GM21825 (cell line): Measurements from ENCODE around the gene PITPNM1.
A peak's percentile ranks its signal among the peaks of the same experiment; 100 is the strongest.
"Not testable (repeated sequence)": the region's sequence is repeated elsewhere in the genome, so short reads cannot be mapped to it uniquely, and the experiment has no call there.

Experiments used
- ATAC-seq: cut with Tn5 transposase; IDR thresholded peaks from one replicate; pipeline ENCODE4 v1.9.1; 2021; ENCODE audit warnings: mild to moderate bottlenecking, moderate library complexity; ENCODE audit not compliant: unreplicated experiment

Gene PITPNM1

DNA sequence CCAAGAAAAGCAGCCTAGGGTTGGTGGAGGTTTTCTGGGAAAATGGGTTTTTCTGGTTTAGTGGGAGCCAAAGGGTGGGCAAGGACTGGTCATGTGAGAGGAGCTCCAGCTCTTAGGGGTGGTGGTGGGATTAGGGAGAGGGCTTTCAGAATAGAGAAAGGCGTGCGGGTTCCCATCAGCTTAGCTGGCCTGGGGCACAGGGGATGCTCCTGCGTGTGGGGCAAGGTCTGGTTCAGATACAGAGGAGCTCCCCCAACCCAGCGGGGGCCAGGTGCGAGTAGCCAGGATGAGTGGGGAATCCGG, 36.8 kb downstream of the PITPNM1 start:
- ATAC-seq, result no peak

GRCh38 chr11:67468056-67468455, 37.1 kb downstream of the PITPNM1 start:
- ATAC-seq, result no peak

GRCh38 chr11:67466962-67467771, 38.0 kb downstream of the PITPNM1 start:
- no peak for ATAC-seq

GRCh38 chr11:67466367-67466766, 38.8 kb downstream of the PITPNM1 start:
- ATAC-seq, result no peak

DNA sequence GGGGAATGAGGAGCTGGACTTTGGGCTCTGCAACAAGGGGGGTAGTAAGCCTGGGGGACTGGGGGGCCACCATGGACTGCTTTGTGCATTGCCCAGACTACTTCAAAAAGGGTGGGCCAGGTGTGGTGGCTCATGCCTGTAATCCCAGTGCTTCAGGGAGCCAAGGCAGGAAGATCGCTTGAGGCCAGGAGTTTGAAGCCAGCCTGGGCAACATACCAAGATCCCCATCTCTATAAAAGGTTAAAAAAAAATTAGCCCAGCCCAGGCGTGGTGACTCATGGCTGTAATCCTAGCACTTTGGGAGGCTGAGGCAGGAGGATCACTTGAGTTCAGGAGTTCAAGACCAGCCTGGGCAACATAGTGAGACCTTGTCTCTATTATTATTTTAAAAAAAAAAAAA, 39.6 kb downstream of the PITPNM1 start:
- not testable (repeated sequence) for ATAC-seq

- no peak for ATAC-seq
Observed at GRCh38 chr11:67465189-67465510, 40.0 kb downstream of the PITPNM1 start.

- peak; percentile 51 for ATAC-seq
Observed at GRCh38 chr11:67464411-67465188, 40.6 kb downstream of the PITPNM1 start.

GRCh38 chr11:67463680-67464410, 41.3 kb downstream of the PITPNM1 start:
- no peak for ATAC-seq

GRCh38 chr11:67463186-67463585, 42.0 kb downstream of the PITPNM1 start:
- ATAC-seq, result no peak

DNA sequence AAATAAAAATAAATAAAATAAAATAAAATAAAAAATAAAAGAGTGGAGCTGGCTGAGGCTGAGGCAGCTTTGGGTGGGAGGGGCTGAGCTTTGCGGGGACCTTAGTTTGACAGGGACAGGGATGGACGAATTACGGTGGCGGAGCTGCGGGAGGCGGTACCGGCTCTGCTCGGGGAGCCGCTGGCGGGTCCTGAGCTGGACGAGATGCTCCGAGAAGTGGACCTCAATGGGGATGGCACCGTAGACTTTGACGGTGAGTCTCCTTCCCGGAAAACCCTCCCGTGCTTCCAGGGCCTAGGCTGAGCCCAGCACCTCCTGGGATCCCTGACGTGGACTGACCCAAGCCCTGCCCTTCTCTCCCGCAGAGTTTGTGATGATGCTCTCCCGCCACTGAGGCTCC, 46.9 kb downstream of the PITPNM1 start:
- ATAC-seq, result no peak

DNA sequence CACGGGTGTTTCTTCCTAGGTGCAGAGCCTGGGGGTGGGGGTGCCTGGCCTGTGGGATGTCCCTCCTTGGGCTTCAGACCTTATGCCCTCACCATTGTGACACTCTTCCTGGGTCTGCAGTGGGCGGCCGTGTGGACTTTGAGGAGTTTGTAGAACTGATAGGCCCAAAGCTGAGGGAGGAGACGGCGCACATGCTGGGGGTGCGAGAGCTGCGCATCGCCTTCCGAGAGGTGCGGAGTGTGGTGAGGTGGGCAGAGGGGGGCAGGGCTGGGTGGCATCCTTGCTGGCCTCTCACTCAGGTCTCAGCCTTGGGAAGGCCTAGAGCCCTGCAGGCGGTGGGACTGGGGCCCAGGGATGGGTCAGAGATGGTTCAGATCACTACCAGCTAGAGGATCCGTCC, 47.7 kb downstream of the PITPNM1 start:
- no peak for ATAC-seq

DNA sequence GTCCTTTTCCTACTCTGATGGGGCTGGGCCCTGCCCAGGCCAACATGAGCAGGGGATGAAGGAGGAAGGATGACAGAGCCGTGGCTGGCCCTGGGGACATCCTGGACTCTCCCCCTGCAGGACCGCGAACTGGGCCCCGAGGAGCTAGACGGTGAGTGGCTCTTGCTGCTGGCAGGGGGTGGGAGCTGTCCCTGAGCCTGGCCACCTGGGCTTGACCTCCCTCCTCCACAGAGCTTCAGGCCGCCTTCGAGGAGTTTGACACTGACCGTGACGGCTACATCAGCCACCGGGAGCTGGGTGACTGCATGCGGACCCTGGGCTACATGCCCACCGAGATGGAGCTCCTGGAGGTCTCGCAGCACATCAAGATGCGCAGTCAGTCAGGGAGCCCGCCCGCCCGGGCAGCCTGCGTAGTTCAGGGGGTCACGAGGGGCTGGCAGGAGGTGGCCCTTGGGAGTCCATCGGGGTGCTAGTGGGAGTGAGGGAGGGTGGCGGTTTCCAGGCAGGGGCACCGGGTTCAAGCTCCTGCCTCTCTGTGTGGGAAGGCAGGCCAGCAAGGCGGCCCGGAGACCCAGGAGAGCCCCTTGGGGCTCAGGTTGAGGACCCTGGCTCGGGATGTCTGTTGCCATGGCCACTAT, 49.0 kb downstream of the PITPNM1 start:
- ATAC-seq, result no peak

DNA sequence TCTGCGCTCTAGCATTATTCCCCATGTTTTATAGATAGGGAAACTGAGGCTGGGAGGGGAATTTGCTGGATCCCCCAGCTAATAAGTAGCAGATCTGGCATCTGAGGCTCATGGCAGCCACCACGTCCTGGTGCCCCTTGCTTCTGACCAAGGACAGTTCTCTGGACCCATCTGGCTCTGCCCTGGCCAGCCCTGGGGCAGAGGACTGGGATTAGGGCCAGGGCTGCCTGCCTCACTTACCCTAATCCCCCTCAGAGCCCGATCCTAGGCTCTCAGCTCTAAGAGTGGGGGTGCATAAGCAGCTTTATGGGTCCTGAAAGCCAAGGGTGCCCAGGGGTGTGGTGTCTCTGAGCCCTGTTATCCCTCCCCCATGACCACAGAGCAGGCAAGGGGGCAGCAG, 50.1 kb downstream of the PITPNM1 start, which contains the start of gene CABP4:
Gene CABP4, plus strand, starts transcription at position 301 of the 400 bp plus-strand sequence. Its CDS starts 70 bp downstream, at position 371.
- no peak for ATAC-seq

- ATAC-seq, result no peak
Observed at GRCh38 chr11:67453816-67454732, 51.1 kb downstream of the PITPNM1 start.

DNA sequence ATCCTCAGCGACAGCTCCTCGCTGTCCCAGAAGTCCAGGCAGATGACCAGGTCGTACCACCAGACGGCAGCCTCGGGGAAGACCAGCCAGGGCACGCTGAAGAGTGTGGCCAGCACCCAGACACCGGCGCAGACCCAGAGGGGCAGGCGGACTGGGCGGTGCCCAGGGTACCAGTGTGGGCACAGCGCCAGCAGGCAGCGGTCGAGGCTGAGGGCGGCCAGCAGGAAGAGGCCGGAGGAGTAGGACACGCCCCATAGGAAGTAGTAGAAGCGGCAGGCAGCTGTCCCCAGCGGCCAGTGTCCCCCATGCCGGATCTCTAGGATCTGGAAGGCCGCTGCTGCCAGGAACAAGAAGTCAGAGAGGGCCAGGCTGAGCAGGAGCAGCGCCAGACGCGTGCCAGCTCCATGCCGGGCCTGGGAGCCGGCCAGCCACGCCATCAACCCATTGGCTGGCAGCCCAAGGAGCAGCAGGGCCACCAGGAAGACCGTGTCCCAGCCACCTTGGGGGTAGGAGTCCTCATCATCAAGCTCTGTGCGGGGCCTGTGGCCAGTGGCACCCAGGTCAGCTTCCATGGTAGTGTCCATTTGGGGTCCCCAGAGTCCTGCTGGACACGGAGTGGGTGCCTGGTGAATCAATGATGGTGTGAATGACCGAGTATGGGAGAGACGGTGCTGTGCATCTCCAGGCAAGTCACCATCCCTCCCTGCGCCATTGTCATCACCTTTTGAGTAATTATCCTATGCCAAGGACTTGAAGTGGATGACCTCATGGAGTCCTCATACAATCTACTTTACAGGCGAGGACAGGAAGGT, 52.8 kb downstream of the PITPNM1 start, which contains the start of gene GPR152:
Gene GPR152, minus strand, starts transcription at position 589 of the 812 bp plus-strand sequence. Its CDS starts 5 bp downstream, at position 584.
- no peak for ATAC-seq

GRCh38 chr11:67451658-67451976, 53.5 kb downstream of the PITPNM1 start:
- no peak for ATAC-seq

DNA sequence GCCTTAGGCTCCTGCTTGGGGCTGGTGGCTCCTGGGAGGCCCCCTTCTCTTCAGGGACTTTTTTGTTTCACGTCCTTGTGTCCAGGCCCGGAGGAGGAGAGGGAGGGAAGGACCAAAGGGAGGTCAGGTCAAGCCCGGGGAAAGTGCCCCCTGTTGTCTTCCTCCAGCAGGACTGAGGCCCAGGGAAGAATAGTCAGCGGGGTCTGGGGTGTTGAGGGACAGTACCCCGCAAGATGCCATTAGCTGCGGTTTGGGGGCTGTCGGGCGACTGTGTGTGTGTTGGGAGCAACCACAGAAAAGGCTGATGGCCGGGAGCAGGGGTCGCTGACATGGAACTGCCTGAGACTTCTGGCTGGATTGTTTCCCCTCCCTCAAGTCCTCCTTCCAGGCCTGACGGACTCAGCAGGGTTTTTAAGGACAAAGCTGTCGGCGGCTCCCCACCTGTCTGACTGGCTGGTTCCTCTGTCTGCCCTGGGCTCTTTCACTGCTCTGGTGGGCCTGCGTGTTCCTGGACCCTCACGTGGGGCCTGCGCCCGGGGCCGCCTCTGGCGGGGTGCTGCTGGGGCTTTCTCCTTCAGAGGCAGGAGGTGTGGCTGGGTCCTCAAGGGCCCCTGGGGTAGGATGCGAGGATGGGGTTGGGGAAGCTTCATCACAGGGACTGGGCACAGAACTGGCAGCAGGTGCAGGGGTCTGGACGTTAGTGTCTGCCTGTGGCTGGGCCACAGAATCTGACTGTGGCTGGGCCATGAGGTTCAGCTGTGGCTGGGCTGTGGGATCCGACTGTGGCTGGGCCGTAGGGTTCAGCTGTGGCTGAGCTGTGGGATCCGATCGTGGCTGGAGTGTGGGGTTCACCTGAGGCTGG, 54.1 kb downstream of the PITPNM1 start:
- no peak for ATAC-seq

GRCh38 chr11:67449116-67449844, 55.9 kb downstream of the PITPNM1 start:
- ATAC-seq, result no peak
